GM21786 (cell line): Measurements from ENCODE around the gene KIF18A.

Source experiments
- ATAC-seq: cut with Tn5 transposase; IDR thresholded peaks from one replicate; pipeline ENCODE4 v1.9.1; 2021; ENCODE audit not compliant: unreplicated experiment

KIF18A gene

GRCh38 chr11:28049338-28050216, 58.4 kb downstream of the KIF18A start:
- no peak for ATAC-seq

- ATAC-seq = no peak
Measured at GRCh38 chr11:28048812-28049211, 59.1 kb downstream of the KIF18A start.

GRCh38 chr11:28043930-28044709, 63.8 kb downstream of the KIF18A start:
- ATAC-seq = no peak

GRCh38 chr11:28040384-28040783, 67.6 kb downstream of the KIF18A start:
- no peak for ATAC-seq

- no peak for ATAC-seq
Measured at GRCh38 chr11:28038775-28039174, 69.2 kb downstream of the KIF18A start.

GRCh38 chr11:28026634-28027290, 81.2 kb downstream of the KIF18A start:
- ATAC-seq = peak; percentile 56

GRCh38 chr11:28017816-28018215, 90.1 kb downstream of the KIF18A start:
- ATAC-seq = no peak

GRCh38 chr11:28011813-28012212, 96.1 kb downstream of the KIF18A start:
- no peak for ATAC-seq

- no peak for ATAC-seq
Measured at GRCh38 chr11:28009996-28010395, 98.0 kb downstream of the KIF18A start.

GRCh38 chr11:28009388-28009787, 98.6 kb downstream of the KIF18A start:
- no peak for ATAC-seq

- ATAC-seq = no peak
Measured at GRCh38 chr11:28003615-28004014, 104.3 kb downstream of the KIF18A start.

- ATAC-seq = no peak
Measured at GRCh38 chr11:27998552-27998951, 109.4 kb downstream of the KIF18A start.

- no peak for ATAC-seq
Measured at GRCh38 chr11:27997344-27997743, 110.6 kb downstream of the KIF18A start.

GRCh38 chr11:27996066-27996465, 111.9 kb downstream of the KIF18A start:
- no peak for ATAC-seq

GRCh38 chr11:27995083-27995482, 112.9 kb downstream of the KIF18A start:
- no peak for ATAC-seq

GRCh38 chr11:27991736-27992135, 116.2 kb downstream of the KIF18A start:
- no peak for ATAC-seq

GRCh38 chr11:27977527-27977926, 130.4 kb downstream of the KIF18A start:
- no peak for ATAC-seq

GRCh38 chr11:27977031-27977430, 130.9 kb downstream of the KIF18A start:
- ATAC-seq = no peak

- ATAC-seq = no peak
Measured at GRCh38 chr11:27976262-27976661, 131.7 kb downstream of the KIF18A start.

GRCh38 chr11:27973851-27974536, 134.0 kb downstream of the KIF18A start:
- no peak for ATAC-seq
